GM23338 (cell line): ENCODE data around the gene ABI1. TPM values are rescaled to one million over a fixed set of nuclear protein-coding genes. Genes with fewer than 3 reads are reported as not detected.
"Not testable (repeated sequence)": the region's sequence is repeated elsewhere in the genome, so short reads cannot be mapped to it uniquely, and the experiment has no call there.

Experiments
- ATAC-seq: fragments of 200-7000 bp; cut with Tn5 transposase; 3 replicates; pipeline ENCODE4 v1.9.1; 2020
- DNase-seq: peaks from one replicate; pipeline ENCODE4 v3.0.0-alpha.2; 2015; ENCODE audit warnings: low spot score
- H2AFZ ChIP-seq: fragments of 200-600 bp; sonication (generic); 2 replicates; pipeline ENCODE4 v1.8.0; 2016; ENCODE audit warnings: antibody characterized with exemption, mild to moderate bottlenecking, moderate library complexity
- H3F3A ChIP-seq: fragments of 200-600 bp; sonication (generic); replicated peaks from 2 replicates; pipeline ENCODE4 v1.8.0; 2017; ENCODE audit warnings: antibody characterized with exemption, mixed run types, low read depth
- H3K27ac ChIP-seq: fragments of 200-600 bp; sonication (generic); 2 replicates; pipeline ENCODE4 v1.6.1; 2016; ENCODE audit warnings: low read depth
- H3K27me3 ChIP-seq: fragments of 200-600 bp; sonication (generic); 2 replicates; pipeline ENCODE4 v1.8.0; 2016; ENCODE audit warnings: mild to moderate bottlenecking, mixed run types, moderate library complexity; ENCODE audit not compliant: insufficient read depth
- H3K36me3 ChIP-seq: fragments of 200-600 bp; sonication (generic); 2 replicates; pipeline ENCODE4 v1.8.0; 2016; ENCODE audit warnings: mild to moderate bottlenecking; ENCODE audit not compliant: insufficient read depth
- H3K4me1 ChIP-seq: fragments of 200-600 bp; sonication (generic); 2 replicates; pipeline ENCODE4 v1.8.0; 2016; ENCODE audit warnings: mild to moderate bottlenecking, moderate library complexity; ENCODE audit not compliant: insufficient read depth
- H3K4me2 ChIP-seq: fragments of 200-600 bp; sonication (generic); 2 replicates; pipeline ENCODE4 v1.7.1; 2017; ENCODE audit warnings: mixed run types
- H3K4me3 ChIP-seq: fragments of 200-600 bp; sonication (generic); 2 replicates; pipeline ENCODE4 v1.6.1; 2016; ENCODE audit warnings: mixed run types
- H3K79me2 ChIP-seq: fragments of 200-600 bp; sonication (generic); replicated peaks from 2 replicates; pipeline ENCODE4 v1.8.0; 2017; ENCODE audit warnings: mild to moderate bottlenecking; ENCODE audit not compliant: insufficient read depth
- H3K9me2 ChIP-seq: fragments of 200-600 bp; sonication (generic); 2 replicates; pipeline ENCODE4 v1.8.0; 2017; ENCODE audit not compliant: insufficient read depth
- H4K20me1 ChIP-seq: fragments of 200-600 bp; sonication (generic); replicated peaks from 2 replicates; pipeline ENCODE4 v1.8.0; 2017; ENCODE audit warnings: mild to moderate bottlenecking; ENCODE audit not compliant: insufficient read depth
- H3K27ac Mint-ChIP-seq: 2 replicates; pipeline ENCODE4 v1.8.0; 2020; ENCODE audit warnings: inconsistent platforms, mild to moderate bottlenecking, moderate library complexity, mixed read lengths
- H3K27me3 Mint-ChIP-seq: 3 replicates; pipeline ENCODE4 v1.8.0; 2022; ENCODE audit warnings: low read depth, mild to moderate bottlenecking, moderate library complexity, mixed read lengths, inconsistent platforms; ENCODE audit not compliant: insufficient read depth, poor library complexity
- H3K36me3 Mint-ChIP-seq: 3 replicates; pipeline ENCODE4 v1.8.0; 2021; ENCODE audit warnings: low read depth, mild to moderate bottlenecking, inconsistent platforms, moderate library complexity, mixed read lengths
- H3K4me1 Mint-ChIP-seq: 3 replicates; pipeline ENCODE4 v1.8.0; 2020; ENCODE audit warnings: mild to moderate bottlenecking, inconsistent platforms, mixed read lengths
- H3K4me3 Mint-ChIP-seq: 3 replicates; pipeline ENCODE4 v1.8.0; 2021; ENCODE audit warnings: moderate library complexity, mild to moderate bottlenecking, inconsistent platforms, mixed read lengths
- H3K9me3 Mint-ChIP-seq: 3 replicates; pipeline ENCODE4 v1.8.0; 2020; ENCODE audit warnings: moderate library complexity, mild to moderate bottlenecking, inconsistent platforms, mixed read lengths
- CTCF ChIP-seq, 2 experiments: fragments of 200-600 bp in 1 of 2; sonication (generic) in 1 of 2; conservative IDR thresholded peaks; 2 replicates each; pipeline versions ENCODE4 v1.5.1 to v1.6.1; 2016 to 2017; ENCODE audit warnings: antibody characterized with exemption in 2 of 2, low read depth in 2 of 2, mild to moderate bottlenecking in 2 of 2, moderate library complexity in 1 of 2
- EZH2 ChIP-seq: fragments of 200-600 bp; sonication (generic); IDR thresholded peaks from one replicate; pipeline ENCODE4 v1.8.0; 2017; ENCODE audit warnings: antibody characterized with exemption, mild to moderate bottlenecking, low read depth; ENCODE audit not compliant: unreplicated experiment
- NANOG ChIP-seq: IDR thresholded peaks from 2 replicates; pipeline ENCODE4 v1.6.1; 2016; ENCODE audit warnings: antibody characterized with exemption, borderline replicate concordance
- POLR2AphosphoS5 ChIP-seq: IDR thresholded peaks from 2 replicates; pipeline ENCODE4 v1.6.1; 2016; ENCODE audit warnings: antibody characterized with exemption, low read depth
- ZNF114 ChIP-seq: fragments of 250-450 bp; sonication (Bioruptor Pico); IDR thresholded peaks from 2 replicates; pipeline ENCODE4 v1.5.0; 2020; ENCODE audit warnings: mild to moderate bottlenecking, moderate library complexity
- polyA plus RNA-seq: library from polyadenylated mRNA; unstranded; fragments of >200 nt; fragmentation: Nextera tagmentation; extraction: Ambion mirVana; gene quantifications from 2 replicates; pipeline ENCODE4 v1.2.1, GENCODE V29; 2016
- total RNA-seq: library from RNA; depleted of rRNA; stranded (reverse); fragments of >200 nt; shearing (Covaris generic); gene quantifications from 2 replicates; pipeline ENCODE4 v1.2.3, GENCODE V29; 2014
- TF ChIP-seq, protein P1 (sequence below): IDR thresholded peaks from 2 replicates; pipeline ENCODE4 v1.6.1; 2016; ENCODE audit warnings: antibody characterized with exemption

The ABI1 gene
- total and polyA plus RNA-seq, 2 experiments from 2014 or later: 22.3 to 30.7 TPM

GRCh38 chr10:26903431-26904217 lies 42.9 kb upstream of the ABI1 start:
- Histone ChIP-seq H3F3A (no peaks in the 10 kb centered on the region), H3K79me2 (no peaks in the 10 kb centered on the region), H3K9me2 (0 out of 2 replicates have a peak, but pooled peaks cover 4% of the 10 kb centered on the region), H3K4me3 (no peak overlapping the region), H3K4me2 (no peak overlapping the region), H3K27me3 (no peaks in the 10 kb centered on the region), H4K20me1 (no peaks in the 10 kb centered on the region), H2AFZ (no peak overlapping the region), H3K4me1 (no peaks in the 10 kb centered on the region), H3K36me3 (no peaks in the 10 kb centered on the region), H3K27ac (no peak overlapping the region)
- Mint-ChIP-seq H3K4me3 (no peak overlapping the region), H3K27me3 (peaks cover 4% of the 10 kb centered on the region), H3K36me3 (no peaks in the 10 kb centered on the region), H3K27ac (no peak overlapping the region), H3K9me3 (peaks cover 10% of the 10 kb centered on the region; the same call in 1 of the 3 replicates), H3K4me1 (no peaks in the 10 kb centered on the region)
- no peak for TF ChIP-seq POLR2AphosphoS5
- no peak for TF ChIP-seq CTCF (conservative IDR thresholded peaks at IDR 0.05; ENCODE audit: low read depth in 2 of 2)
- TF ChIP-seq NANOG: no peak
- no peak for TF ChIP-seq ZNF114 (CRISPR knock-in tag)
- TF ChIP-seq, protein P1, sequence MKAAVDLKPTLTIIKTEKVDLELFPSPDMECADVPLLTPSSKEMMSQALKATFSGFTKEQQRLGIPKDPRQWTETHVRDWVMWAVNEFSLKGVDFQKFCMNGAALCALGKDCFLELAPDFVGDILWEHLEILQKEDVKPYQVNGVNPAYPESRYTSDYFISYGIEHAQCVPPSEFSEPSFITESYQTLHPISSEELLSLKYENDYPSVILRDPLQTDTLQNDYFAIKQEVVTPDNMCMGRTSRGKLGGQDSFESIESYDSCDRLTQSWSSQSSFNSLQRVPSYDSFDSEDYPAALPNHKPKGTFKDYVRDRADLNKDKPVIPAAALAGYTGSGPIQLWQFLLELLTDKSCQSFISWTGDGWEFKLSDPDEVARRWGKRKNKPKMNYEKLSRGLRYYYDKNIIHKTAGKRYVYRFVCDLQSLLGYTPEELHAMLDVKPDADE: no peak
- TF ChIP-seq EZH2: no peak
- no peak for ATAC-seq
- DNase-seq: no peak

GRCh38 chr10:26892306-26892923 lies 31.7 kb upstream of the ABI1 start:
- not testable (repeated sequence) for H3K4me3 Mint-ChIP-seq, H3K36me3 ChIP-seq, H3K4me1 Mint-ChIP-seq, H3K9me2 ChIP-seq, H3K4me3 ChIP-seq, ATAC-seq, H3K36me3 Mint-ChIP-seq, H3K27me3 ChIP-seq, H2AFZ ChIP-seq, H4K20me1 ChIP-seq, H3K27ac ChIP-seq, H3F3A ChIP-seq, H3K27ac Mint-ChIP-seq, DNase-seq, H3K27me3 Mint-ChIP-seq, H3K4me2 ChIP-seq, H3K79me2 ChIP-seq
- H3K9me3 Mint-ChIP-seq: peaks cover 12% of the 10 kb centered on the region
- peaks cover 11% of the 10 kb centered on the region for H3K4me1 ChIP-seq
